ENCODE measurements around the gene ANKRD44.

GRCh38 chr2:196949116-196949515 is 361.5 kb downstream of the ANKRD44 start:
- TF ChIP-seq EZH2phosphoT487 (IDR thresholded peaks at IDR 0.05; ENCODE audit: insufficient read depth, low read depth) (no peak), EZH2 (IDR thresholded peaks at IDR 0.05; ENCODE audit: insufficient read depth, poor library complexity, severe bottlenecking) (no peak)
